Hepatocyte (in vitro differentiated cells): ENCODE measurements around the gene MSI2. TPM values are rescaled to one million over a fixed set of nuclear protein-coding genes. Genes with fewer than 3 reads are reported as not detected.

Source experiments
- DNase-seq: peaks from one replicate; pipeline ENCODE4 v3.0.0-alpha.2; 2016; ENCODE audit warnings: low spot score
- H2AFZ ChIP-seq: fragments of 200-600 bp; sonication (generic); 2 replicates; pipeline ENCODE4 v1.6.0; 2016; ENCODE audit warnings: antibody characterized with exemption, mild to moderate bottlenecking
- H3K27ac ChIP-seq: fragments of 200-600 bp; sonication (generic); 2 replicates; pipeline ENCODE4 v1.5.1; 2016; ENCODE audit warnings: mild to moderate bottlenecking
- H3K27me3 ChIP-seq: fragments of 200-600 bp; sonication (generic); 2 replicates; pipeline ENCODE4 v1.6.1; 2016
- H3K36me3 ChIP-seq: fragments of 200-600 bp; sonication (generic); replicated peaks from 2 replicates; pipeline ENCODE4 v1.5.1; 2016; ENCODE audit warnings: low read depth; ENCODE audit not compliant: insufficient read depth
- H3K4me1 ChIP-seq: fragments of 200-600 bp; sonication (generic); 2 replicates; pipeline ENCODE4 v1.5.1; 2016; ENCODE audit warnings: mild to moderate bottlenecking, moderate library complexity; ENCODE audit not compliant: insufficient read depth
- H3K4me2 ChIP-seq: fragments of 200-600 bp; sonication (generic); 2 replicates; pipeline ENCODE4 v1.6.0; 2016
- H3K4me3 ChIP-seq: fragments of 200-600 bp; sonication (generic); 2 replicates; pipeline ENCODE4 v1.5.1; 2016; ENCODE audit warnings: mild to moderate bottlenecking
- H3K79me2 ChIP-seq: fragments of 200-600 bp; sonication (generic); 2 replicates; pipeline ENCODE4 v1.6.0; 2017; ENCODE audit warnings: mild to moderate bottlenecking
- H3K9me2 ChIP-seq: fragments of 200-600 bp; sonication (generic); replicated peaks from 2 replicates; pipeline ENCODE4 v1.6.0; 2017; ENCODE audit warnings: mild to moderate bottlenecking; ENCODE audit not compliant: insufficient read depth
- H3K9me3 ChIP-seq: fragments of 200-600 bp; sonication (generic); 2 replicates; pipeline ENCODE4 v1.5.1; 2016; ENCODE audit warnings: low read depth, mild to moderate bottlenecking
- H4K20me1 ChIP-seq: fragments of 200-600 bp; sonication (generic); 2 replicates; pipeline ENCODE4 v1.6.0; 2016; ENCODE audit warnings: mild to moderate bottlenecking; ENCODE audit not compliant: insufficient read depth, poor library complexity, severe bottlenecking
- EZH2 ChIP-seq: fragments of 200-600 bp; sonication (generic); IDR thresholded peaks from 2 replicates; pipeline ENCODE4 v1.6.1; 2016; ENCODE audit warnings: antibody characterized with exemption, mild to moderate bottlenecking, borderline replicate concordance
- EZH2phosphoT487 ChIP-seq: fragments of 200-600 bp; sonication (generic); IDR thresholded peaks from one replicate; pipeline ENCODE4 v1.6.1; 2018; ENCODE audit warnings: antibody characterized with exemption, mild to moderate bottlenecking, low read depth, moderate library complexity; ENCODE audit not compliant: unreplicated experiment, severe bottlenecking
- WGBS: methylation state at CpG from one replicate; pipeline ENCODE4 v1.1.6; 2016; ENCODE audit warnings: low lambda C conversion rate; ENCODE audit errors: missing lambda C conversion rate; 5-methylcytosine and 5-hydroxymethylcytosine counted together
- polyA plus RNA-seq: library from polyadenylated mRNA; unstranded; fragments of >200 nt; fragmentation: Nextera tagmentation; extraction: Ambion mirVana; gene quantifications from 2 replicates; pipeline ENCODE4 v1.2.1, GENCODE V29; 2016
- total RNA-seq: library from RNA; depleted of rRNA; stranded (reverse); fragments of >200 nt; gene quantifications from 2 replicates; pipeline ENCODE4 v1.2.3, GENCODE V29; 2014
- TF ChIP-seq, protein P1 (sequence below): fragments of 200-600 bp; sonication (generic); IDR thresholded peaks from 2 replicates; pipeline ENCODE4 v1.5.1; 2016; ENCODE audit warnings: antibody characterized with exemption, mild to moderate bottlenecking; ENCODE audit not compliant: poor library complexity

MSI2 gene
- total and polyA plus RNA-seq, 2 experiments from 2014 or later, result 16.1 to 60.6 TPM

DNA sequence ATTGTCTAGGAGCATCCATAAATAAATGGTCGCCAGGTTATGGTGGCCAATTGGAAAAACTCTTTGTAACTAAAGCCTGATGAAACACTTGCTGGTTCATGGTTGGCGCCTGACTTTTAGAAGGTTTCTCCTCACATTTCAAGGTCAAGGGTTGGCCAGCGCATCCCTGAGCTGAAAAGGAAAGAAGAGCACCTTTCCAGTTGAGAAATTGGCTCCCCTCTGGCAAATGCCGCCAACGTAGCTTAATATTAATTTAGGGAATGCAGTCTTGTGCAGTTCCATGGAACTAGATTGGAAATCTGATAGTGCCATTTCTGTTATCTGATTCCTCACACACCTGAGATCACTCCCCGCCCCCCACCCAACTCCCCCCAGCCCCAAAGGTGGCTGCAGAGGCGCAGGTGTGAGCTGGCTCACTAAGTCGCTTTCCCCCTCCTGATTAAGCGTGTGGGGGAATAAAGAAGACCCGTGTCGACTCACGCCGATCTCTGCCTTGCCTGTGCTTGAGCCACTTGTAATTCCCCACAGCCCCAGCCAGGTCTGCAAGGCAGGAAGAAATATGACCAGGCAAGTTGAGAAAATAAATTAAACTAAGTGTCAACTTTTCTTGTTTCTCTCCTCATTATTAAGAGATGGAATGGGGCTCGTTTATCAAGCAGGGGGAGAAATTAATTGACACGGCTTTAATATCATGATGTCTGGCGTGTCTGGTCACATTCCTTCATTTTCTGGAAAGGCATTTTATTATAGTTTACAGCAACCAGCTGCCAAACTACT is 331.1 kb downstream of the MSI2 start:
- Histone ChIP-seq H3K36me3 (no peaks in the 10 kb centered on the region), H3K27me3 (no peaks in the 10 kb centered on the region)

DNA sequence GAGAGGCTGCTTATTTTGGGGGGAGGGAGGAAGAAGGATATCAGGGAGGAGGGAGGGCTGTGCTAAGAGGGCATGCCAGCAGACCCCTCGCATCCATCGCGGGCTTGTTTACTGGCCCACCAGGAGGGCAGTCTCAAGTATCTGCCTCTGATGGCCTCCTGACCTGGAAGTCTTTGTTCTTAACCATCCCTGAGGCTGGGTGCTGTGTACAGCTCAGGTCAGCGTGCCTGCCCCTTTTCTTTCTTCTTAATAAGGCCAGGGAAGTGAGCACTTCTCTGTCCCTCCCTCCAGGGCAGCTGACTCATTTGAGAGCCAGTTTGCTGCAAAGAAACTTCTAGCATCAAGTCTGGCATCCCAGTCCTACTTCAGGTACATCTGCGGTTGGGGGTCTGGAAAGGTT is 331.8 kb downstream of the MSI2 start:
- Histone ChIP-seq H3K4me2 (no peak overlapping the region), H2AFZ (no peak overlapping the region), H3K27ac (no peak overlapping the region), H3K4me3 (no peak overlapping the region), H4K20me1 (no peaks in the 10 kb centered on the region), H3K9me3 (no peaks in the 10 kb centered on the region), H3K9me2 (no peaks in the 10 kb centered on the region), H3K4me1 (no peaks in the 10 kb centered on the region), H3K36me3 (no peaks in the 10 kb centered on the region), H3K79me2 (no peaks in the 10 kb centered on the region), H3K27me3 (no peaks in the 10 kb centered on the region)
- DNase-seq, result no peak
- TF ChIP-seq, protein P1, sequence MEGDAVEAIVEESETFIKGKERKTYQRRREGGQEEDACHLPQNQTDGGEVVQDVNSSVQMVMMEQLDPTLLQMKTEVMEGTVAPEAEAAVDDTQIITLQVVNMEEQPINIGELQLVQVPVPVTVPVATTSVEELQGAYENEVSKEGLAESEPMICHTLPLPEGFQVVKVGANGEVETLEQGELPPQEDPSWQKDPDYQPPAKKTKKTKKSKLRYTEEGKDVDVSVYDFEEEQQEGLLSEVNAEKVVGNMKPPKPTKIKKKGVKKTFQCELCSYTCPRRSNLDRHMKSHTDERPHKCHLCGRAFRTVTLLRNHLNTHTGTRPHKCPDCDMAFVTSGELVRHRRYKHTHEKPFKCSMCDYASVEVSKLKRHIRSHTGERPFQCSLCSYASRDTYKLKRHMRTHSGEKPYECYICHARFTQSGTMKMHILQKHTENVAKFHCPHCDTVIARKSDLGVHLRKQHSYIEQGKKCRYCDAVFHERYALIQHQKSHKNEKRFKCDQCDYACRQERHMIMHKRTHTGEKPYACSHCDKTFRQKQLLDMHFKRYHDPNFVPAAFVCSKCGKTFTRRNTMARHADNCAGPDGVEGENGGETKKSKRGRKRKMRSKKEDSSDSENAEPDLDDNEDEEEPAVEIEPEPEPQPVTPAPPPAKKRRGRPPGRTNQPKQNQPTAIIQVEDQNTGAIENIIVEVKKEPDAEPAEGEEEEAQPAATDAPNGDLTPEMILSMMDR, result no peak
- TF ChIP-seq EZH2phosphoT487, result no peak
- no peak for TF ChIP-seq EZH2
- WGBS, result 70% methylated on average over 5 of the region's 5 CpGs

More for the DNA sequence above, 331.1 kb downstream of the MSI2 start:
- TF ChIP-seq EZH2phosphoT487 (no peak), EZH2 (no peak)
- TF ChIP-seq, protein P1, result no peak
- H3K9me3 ChIP-seq, result no peaks in the 10 kb centered on the region
- peaks cover 3% of the 10 kb centered on the region for H3K79me2 ChIP-seq
- H3K9me2 ChIP-seq, result no peaks in the 10 kb centered on the region
- H3K4me2 ChIP-seq, result no peak overlapping the region
- DNase-seq, result no peak
- H3K4me3 ChIP-seq, result no peak overlapping the region
- no peak overlapping the region for H3K27ac ChIP-seq
- no peaks in the 10 kb centered on the region for H3K4me1 ChIP-seq
- no peak overlapping the region for H2AFZ ChIP-seq
- WGBS, result 92% methylated on average over 16 of the region's 16 CpGs
- no peaks in the 10 kb centered on the region for H4K20me1 ChIP-seq

DNA sequence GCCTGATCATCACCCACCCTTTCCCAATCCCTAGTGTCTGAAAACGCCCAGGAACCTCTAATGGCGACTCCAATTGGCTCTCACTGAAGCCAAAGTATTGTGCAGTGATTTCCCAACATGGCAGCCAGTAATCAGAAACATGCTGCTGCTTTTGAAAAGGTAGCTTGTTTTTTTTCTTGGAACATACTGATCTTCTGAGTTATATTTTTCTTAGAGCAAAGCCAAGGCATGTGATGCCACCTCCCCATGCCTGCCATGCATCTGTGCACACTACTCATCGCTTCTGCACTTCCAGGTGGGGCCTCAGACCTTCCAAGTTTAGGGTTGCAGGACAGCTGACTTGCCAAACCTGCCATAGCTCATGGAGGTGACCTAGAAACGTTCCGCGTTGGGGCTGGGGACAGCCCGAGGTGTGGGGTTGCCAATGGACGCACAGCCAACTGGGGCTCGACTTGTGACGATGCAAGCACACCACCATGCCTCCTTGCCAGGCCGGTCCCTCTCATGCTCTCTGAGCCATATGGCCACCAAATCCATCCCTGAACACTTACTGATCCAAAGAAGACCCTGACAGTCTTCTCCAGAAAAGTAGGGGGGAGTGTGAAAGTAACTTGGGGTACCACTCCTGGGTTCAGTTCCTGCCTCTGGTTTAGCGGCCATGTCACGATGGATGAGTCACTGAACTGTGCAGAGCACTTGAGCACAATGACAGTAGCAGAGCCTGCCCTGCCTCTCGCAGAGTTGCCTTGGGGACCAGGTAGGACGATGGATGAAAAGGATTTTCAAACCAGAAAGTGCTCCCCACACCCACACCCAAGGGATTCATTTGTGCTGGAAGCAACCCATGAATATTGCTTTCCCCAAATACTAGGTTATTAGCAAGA is 333.1 kb downstream of the MSI2 start:
- Histone ChIP-seq H3K4me3 (no peak overlapping the region), H3K9me2 (no peaks in the 10 kb centered on the region), H3K4me2 (no peak overlapping the region), H3K27me3 (no peaks in the 10 kb centered on the region), H3K36me3 (no peaks in the 10 kb centered on the region), H3K4me1 (no peaks in the 10 kb centered on the region), H4K20me1 (no peaks in the 10 kb centered on the region), H3K9me3 (no peaks in the 10 kb centered on the region), H2AFZ (no peak overlapping the region), H3K79me2 (no peaks in the 10 kb centered on the region), H3K27ac (no peak overlapping the region)
- TF ChIP-seq EZH2phosphoT487 (no peak), EZH2 (no peak)
- TF ChIP-seq, protein P1, result no peak
- no peak for DNase-seq
- WGBS, result 97% methylated on average over 15 of the region's 15 CpGs
